IMR-90 (cell line): ENCODE measurements around the gene BRMS1. TPM values are rescaled to one million over a fixed set of nuclear protein-coding genes. Genes with fewer than 3 reads are reported as not detected.

Experiments used
- ATAC-seq: fragments of 200-7000 bp; cut with Tn5 transposase; 2 replicates; pipeline ENCODE4 v1.9.1; 2020; ENCODE audit warnings: low read depth, mild to moderate bottlenecking, moderate library complexity
- BruUV-seq: library from RNA; stranded (reverse); fragments of 400-500 nt; replicated peaks from 2 replicates; lab custom pipeline; 2021; lab: Mats Ljungman, UMichigan
- CTCF ChIA-PET: fragments of 300-600 bp; formaldehyde crosslinking; extraction: SDS; loops from one replicate; lab custom pipeline; 2021; ENCODE audit warnings: antibody characterized with exemption; lab: Yijun Ruan, JAX
- POLR2A ChIA-PET: fragments of 300-600 bp; sonication (Branson Sonifier 250); formaldehyde crosslinking; loops from one replicate; lab custom pipeline; 2022; ENCODE audit warnings: antibody characterized with exemption; ENCODE audit not compliant: unreplicated experiment; lab: Charles Lee
- DNase-seq: peaks from one replicate; pipeline ENCODE4 v3.0.0; 2013
- H2AFZ ChIP-seq: replicated peaks from 2 replicates; pipeline ENCODE3; 2013; ENCODE audit warnings: low read length, mild to moderate bottlenecking; ENCODE audit not compliant: poor library complexity
- H2AK5ac ChIP-seq: 2 replicates; pipeline ENCODE4 v1.6.1; 2013; ENCODE audit warnings: low read depth, low read length, inconsistent platforms
- H2AK9ac ChIP-seq: replicated peaks from 2 replicates; pipeline ENCODE3; 2013; ENCODE audit warnings: mild to moderate bottlenecking, low read depth, low read length, moderate library complexity; ENCODE audit not compliant: poor library complexity
- H2BK120ac ChIP-seq: 2 replicates; pipeline ENCODE4 v1.6.1; 2013; ENCODE audit warnings: low read depth, low read length, inconsistent platforms
- H2BK15ac ChIP-seq: 3 replicates; pipeline ENCODE4 v1.6.1; 2013; ENCODE audit warnings: low read depth, low read length, inconsistent platforms
- H2BK20ac ChIP-seq: 2 replicates; pipeline ENCODE4 v1.6.1; 2013; ENCODE audit warnings: low read depth, mild to moderate bottlenecking, inconsistent platforms, low read length, moderate library complexity
- H2BK5ac ChIP-seq: 2 replicates; pipeline ENCODE4 v1.6.1; 2013; ENCODE audit warnings: mild to moderate bottlenecking, low read depth, low read length, inconsistent platforms; ENCODE audit not compliant: poor library complexity, severe bottlenecking
- H3K14ac ChIP-seq: replicated peaks from 2 replicates; pipeline ENCODE4 v1.6.1; 2013; ENCODE audit warnings: low read depth, low read length, inconsistent platforms
- H3K18ac ChIP-seq: 2 replicates; pipeline ENCODE4 v1.6.1; 2013; ENCODE audit warnings: low read depth, low read length, control low read depth
- H3K23ac ChIP-seq: 2 replicates; pipeline ENCODE4 v1.6.1; 2013; ENCODE audit warnings: low read depth, low read length, inconsistent platforms
- H3K27ac ChIP-seq: 2 replicates; pipeline ENCODE4 v1.5.1; 2013; ENCODE audit warnings: mild to moderate bottlenecking, control low read depth, low read length; ENCODE audit not compliant: insufficient read depth
- H3K27me3 ChIP-seq: 2 replicates; pipeline ENCODE4 v1.6.1; 2013; ENCODE audit warnings: low read length; ENCODE audit not compliant: control insufficient read depth, insufficient read depth
- H3K36me3 ChIP-seq: 2 replicates; pipeline ENCODE4 v1.6.1; 2013; ENCODE audit warnings: low read length, mixed read lengths; ENCODE audit not compliant: control insufficient read depth, insufficient read depth
- H3K4ac ChIP-seq: 2 replicates; pipeline ENCODE4 v1.6.1; 2013; ENCODE audit warnings: low read depth, low read length, inconsistent platforms
- H3K4me1 ChIP-seq: 2 replicates; pipeline ENCODE4 v1.6.1; 2013; ENCODE audit warnings: low read length, mixed read lengths; ENCODE audit not compliant: control insufficient read depth, insufficient read depth
- H3K4me2 ChIP-seq: 2 replicates; pipeline ENCODE4 v1.6.1; 2013; ENCODE audit warnings: low read depth, mild to moderate bottlenecking, control low read depth, low read length, moderate library complexity
- H3K4me3 ChIP-seq: 2 replicates; pipeline ENCODE4 v1.5.1; 2013; ENCODE audit warnings: low read depth, mild to moderate bottlenecking, control low read depth, low read length, moderate library complexity; ENCODE audit not compliant: insufficient read depth
- H3K56ac ChIP-seq: 2 replicates; pipeline ENCODE4 v1.6.1; 2013; ENCODE audit warnings: low read length, inconsistent platforms; ENCODE audit not compliant: insufficient read depth; ENCODE audit errors: extremely low read depth
- H3K79me1 ChIP-seq, 2 experiments: 2 replicates each; pipeline ENCODE4 v1.6.1; 2013; ENCODE audit warnings: low read length in 2 of 2, inconsistent platforms in 1 of 2, low read depth in 1 of 2
- H3K9ac ChIP-seq: 2 replicates; pipeline ENCODE4 v1.6.1; 2013; ENCODE audit warnings: low read depth, low read length, control low read depth
- H3K9me1 ChIP-seq: 2 replicates; pipeline ENCODE4 v1.6.1; 2013; ENCODE audit warnings: low read length, inconsistent platforms; ENCODE audit not compliant: insufficient read depth
- H3K9me3 ChIP-seq: 2 replicates; pipeline ENCODE4 v1.6.1; 2013; ENCODE audit warnings: low read length; ENCODE audit not compliant: control insufficient read depth, insufficient read depth
- H4K20me1 ChIP-seq: 2 replicates; pipeline ENCODE4 v1.6.1; 2013; ENCODE audit warnings: low read length, inconsistent platforms; ENCODE audit not compliant: insufficient read depth
- H4K5ac ChIP-seq: 2 replicates; pipeline ENCODE4 v1.6.1; 2013; ENCODE audit warnings: mild to moderate bottlenecking, low read depth, low read length, control low read depth
- H4K8ac ChIP-seq, 2 experiments: 2 replicates each; pipeline ENCODE4 v1.6.1; 2013; ENCODE audit warnings: low read depth in 2 of 2, low read length in 2 of 2, control low read depth in 1 of 2, inconsistent platforms in 1 of 2
- H4K91ac ChIP-seq: 2 replicates; pipeline ENCODE4 v1.6.1; 2013; ENCODE audit warnings: low read depth, low read length, inconsistent platforms; ENCODE audit not compliant: insufficient read depth
- BHLHE40 ChIP-seq: fragments of 150-350 bp; IDR thresholded peaks from 2 replicates; pipeline ENCODE4 v1.6.1; 2016; ENCODE audit warnings: mild to moderate bottlenecking, low read depth, low read length
- CEBPB ChIP-seq: IDR thresholded peaks from 2 replicates; pipeline ENCODE4 v1.6.1; 2012; ENCODE audit warnings: low read depth, low read length, improper control_type of control experiment
- CHD1 ChIP-seq: IDR thresholded peaks from 2 replicates; pipeline ENCODE4 v1.6.1; 2012; ENCODE audit warnings: low read depth, low read length, improper control_type of control experiment
- FOS ChIP-seq: fragments of 150-350 bp; IDR thresholded peaks from 2 replicates; pipeline ENCODE4 v1.6.1; 2016; ENCODE audit warnings: low read depth, low read length
- NFE2L2 ChIP-seq: fragments of 150-350 bp; IDR thresholded peaks from 2 replicates; pipeline ENCODE4 v1.6.1; 2016; ENCODE audit warnings: low read depth, mild to moderate bottlenecking, low read length
- RCOR1 ChIP-seq: IDR thresholded peaks from 2 replicates; pipeline ENCODE4 v1.6.1; 2012; ENCODE audit warnings: mild to moderate bottlenecking, low read length, improper control_type of control experiment; ENCODE audit not compliant: insufficient replicate concordance
- SMC3 ChIP-seq: fragments of 150-350 bp; IDR thresholded peaks from 2 replicates; pipeline ENCODE4 v1.6.1; 2016; ENCODE audit warnings: low read depth, mild to moderate bottlenecking, antibody characterized with exemption, low read length, moderate library complexity
- WGBS, 2 experiments: methylation state at CpG; one replicate each; pipeline versions ENCODE4 v1.1.5 to v1.1.7; 2013; ENCODE audit warnings: missing lambda C conversion rate in 2 of 2; ENCODE audit not compliant: insufficient read length in 1 of 2; ENCODE audit errors: extremely low coverage in 2 of 2; 5-methylcytosine and 5-hydroxymethylcytosine counted together
- dilution Hi-C: fragments of 300-500 bp; cut with HindIII; formaldehyde crosslinking; loops from one replicate; pipeline ENCODE4 v1.14.3; 2018; ENCODE audit warnings: low sequenced_read_pairs; ENCODE audit not compliant: unreplicated experiment
- in situ Hi-C: fragments of 300-500 bp; cut with MboI; formaldehyde crosslinking; loops from 3 replicates; pipeline ENCODE4 v1.14.3; 2019; ENCODE audit warnings: low sequenced_read_pairs, inconsistent platforms, mixed read lengths
- intact Hi-C: fragments of 100-400 bp; cut with micrococcal nuclease; formaldehyde crosslinking; loops from 2 replicates; pipeline ENCODE4 v1.10.0; 2022
- polyA plus RNA-seq, 3 experiments: library from polyadenylated mRNA; depleted of rRNA; stranded (reverse); fragments of >200 nt; gene quantifications; 2 replicates each; pipeline ENCODE4 v1.2.3, GENCODE V29; 2012; ENCODE audit warnings: low replicate concordance in 1 of 3
- total RNA-seq: library from RNA; depleted of rRNA; stranded (reverse); fragments of >200 nt; gene quantifications from 2 replicates; pipeline ENCODE4 v1.2.3, GENCODE V29; 2012

The BRMS1 gene
- total and polyA plus RNA-seq, 2 of the 4 experiments (the other 2 are of a cell fraction): 48.3 to 57.9 TPM

DNA sequence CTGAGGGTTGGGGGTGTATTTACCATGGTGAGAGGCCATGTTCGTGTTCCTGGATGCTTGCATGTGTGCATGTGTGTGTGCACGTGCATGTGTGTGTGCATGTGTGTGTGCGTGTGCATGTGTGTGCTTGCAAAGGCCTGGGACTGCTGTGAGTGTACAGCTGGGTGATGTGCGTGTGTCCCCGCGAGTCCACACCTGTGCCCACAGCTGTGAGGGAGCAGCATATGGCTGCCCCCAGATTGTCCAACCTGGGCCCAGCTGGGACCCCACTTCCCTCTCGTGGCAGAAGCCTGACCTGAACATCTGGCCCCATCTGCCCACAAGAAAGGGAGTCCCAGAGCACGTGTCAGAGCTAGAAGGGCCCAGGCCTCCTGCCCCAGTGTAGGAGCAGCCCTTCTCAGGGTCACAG is 19.6 kb downstream of the BRMS1 start:
- no peaks in the 10 kb centered on the region for H3K36me3 ChIP-seq
- H2BK20ac ChIP-seq: peak overlapping the region; percentile 81
- H3K79me1 ChIP-seq: peaks cover 0 to 38% of the 10 kb centered on the region in 2 experiments; a peak in 3 of 4 replicates
- peak overlapping the region; percentile 100 for H4K91ac ChIP-seq
- DNase-seq (no peak), ATAC-seq (no peak)
- peak overlapping the region; percentile 79 for H3K27ac ChIP-seq
- intact Hi-C loops (no loop called here), in situ Hi-C loops (no loop called here), dilution Hi-C loops (no loop called here)
- no TSS peak for BruUV-seq
- peak overlapping the region; percentile 99; the same call in 2 of the 3 replicates for H2BK15ac ChIP-seq
- ChIA-PET POLR2A (no interaction called here), CTCF (no interaction called here)
- H3K18ac ChIP-seq: peak overlapping the region; percentile 52
- peak overlapping the region; percentile 92 for H3K14ac ChIP-seq
- peak overlapping the region; percentile 97 for H2AK9ac ChIP-seq
- peaks cover 43% of the 10 kb centered on the region for H3K4me1 ChIP-seq
- H2AFZ ChIP-seq: peak overlapping the region; percentile 96
- no peak overlapping the region for H3K4me3 ChIP-seq
- H3K9me1 ChIP-seq: peaks cover 29% of the 10 kb centered on the region
- peak overlapping the region; percentile 100 for H2AK5ac ChIP-seq
- H2BK5ac ChIP-seq: peak overlapping the region; percentile 100
- no peaks in the 10 kb centered on the region for H3K9me3 ChIP-seq
- H3K4ac ChIP-seq: peak overlapping the region; percentile 100
- peak overlapping the region; percentile 97 for H2BK120ac ChIP-seq
- H4K20me1 ChIP-seq: no peaks in the 10 kb centered on the region
- H3K9ac ChIP-seq: no peak overlapping the region
- peak overlapping the region; percentile 74 for H3K23ac ChIP-seq
- H3K56ac ChIP-seq: 0 out of 2 replicates have a peak overlapping the region, but pooled peaks have one; percentile 29
- 94% methylated on average over 5 of the region's 8 CpGs; no CpG with 5 or more reads in 1 of the 2 experiments for WGBS, 2 experiments
- peak overlapping the region; percentile 88 for H4K5ac ChIP-seq
- peak overlapping the region; percentile 81 to 95 for H4K8ac ChIP-seq
- H3K27me3 ChIP-seq: no peaks in the 10 kb centered on the region
- H3K4me2 ChIP-seq: no peak overlapping the region; the same call in 1 of the 2 replicates
- TF ChIP-seq CEBPB: no peak
- TF ChIP-seq RCOR1: no peak
- TF ChIP-seq NFE2L2: no peak
- TF ChIP-seq BHLHE40: no peak
- no peak for TF ChIP-seq CHD1
- TF ChIP-seq SMC3: no peak
- no peak for TF ChIP-seq FOS
